HG02763 (cell line): ENCODE data around the gene FZD1.

ENCODE experiments used
- ATAC-seq: cut with Tn5 transposase; IDR thresholded peaks from one replicate; pipeline ENCODE4 v1.9.1; 2021; ENCODE audit warnings: mild to moderate bottlenecking, moderate library complexity; ENCODE audit not compliant: unreplicated experiment

The FZD1 gene

GRCh38 chr7:91264046-91264923 lies at the start of gene FZD1:
Gene FZD1, plus strand, starts transcription at chr7:91264433. Its CDS starts 448 bp downstream, at chr7:91264881.
- peak; percentile 92 for ATAC-seq

- ATAC-seq = no peak
These were observed 37.8 kb upstream of the FZD1 start for GRCh38 chr7:91226411-91226810.

- no peak for ATAC-seq
These were observed 35.9 kb upstream of the FZD1 start for GRCh38 chr7:91228327-91228726.

- ATAC-seq = no peak
These were observed 35.2 kb upstream of the FZD1 start for GRCh38 chr7:91228927-91229558.

- ATAC-seq = no peak
These were observed 34.1 kb upstream of the FZD1 start for GRCh38 chr7:91230100-91230499.

GRCh38 chr7:91230503-91230902 lies 33.7 kb upstream of the FZD1 start:
- no peak for ATAC-seq

GRCh38 chr7:91233212-91233611 lies 31.0 kb upstream of the FZD1 start:
- no peak for ATAC-seq

GRCh38 chr7:91235211-91235832 lies 28.9 kb upstream of the FZD1 start:
- ATAC-seq = no peak

GRCh38 chr7:91239171-91239604 lies 25.0 kb upstream of the FZD1 start:
- ATAC-seq = no peak

GRCh38 chr7:91239772-91240171 lies 24.5 kb upstream of the FZD1 start:
- no peak for ATAC-seq

GRCh38 chr7:91240376-91240941 lies 23.8 kb upstream of the FZD1 start:
- no peak for ATAC-seq

GRCh38 chr7:91242097-91242844 lies 22.0 kb upstream of the FZD1 start:
- no peak for ATAC-seq

GRCh38 chr7:91243591-91244301 lies 20.5 kb upstream of the FZD1 start:
- no peak for ATAC-seq

- no peak for ATAC-seq
These were observed 16.7 kb upstream of the FZD1 start for GRCh38 chr7:91247500-91247899.

GRCh38 chr7:91248996-91249395 lies 15.2 kb upstream of the FZD1 start:
- ATAC-seq = no peak

GRCh38 chr7:91249506-91250233 lies 14.6 kb upstream of the FZD1 start:
- no peak for ATAC-seq

GRCh38 chr7:91250706-91251105 lies 13.5 kb upstream of the FZD1 start:
- ATAC-seq = no peak

- no peak for ATAC-seq
These were observed 12.4 kb upstream of the FZD1 start for GRCh38 chr7:91251877-91252276.

- ATAC-seq = no peak
These were observed 718 bp upstream of the FZD1 start for GRCh38 chr7:91263384-91264045.
